ENCODE results near the gene BTK.

Gene BTK

DNA sequence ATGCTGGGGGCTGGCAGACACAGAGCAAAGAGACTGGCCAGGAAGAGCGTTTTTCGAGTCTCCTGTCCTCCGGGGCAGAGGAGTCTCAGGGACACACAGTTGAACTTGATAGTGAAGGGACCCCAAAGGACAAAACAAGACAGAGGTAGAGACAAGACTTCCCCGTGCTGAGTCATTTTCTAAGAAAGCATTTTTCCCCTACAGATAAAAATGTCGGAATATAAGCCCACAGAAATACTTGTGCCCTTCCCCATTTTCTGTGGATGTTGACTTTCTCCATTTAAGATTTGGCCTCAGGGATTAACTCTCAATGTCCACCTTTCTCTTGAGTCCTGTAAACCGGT, 523 bp upstream of the BTK start:
- H4K12ac ChIP-seq (ENCODE audit: low read depth, low read length), result peak overlapping the region; percentile 43
- H3K36me3 ChIP-seq (ENCODE audit: control insufficient read depth in 1 of 2, insufficient read depth in 2 of 2, low read length in 2 of 2), result no peaks in the 10 kb centered on the region
- H3K4me3 ChIP-seq (ENCODE audit: low read depth, low read length), result no peak overlapping the region
- H3K4me1 ChIP-seq (ENCODE audit: control insufficient read depth in 1 of 2, insufficient read depth in 2 of 2, low read length in 2 of 2), result peaks cover 2 to 9% of the 10 kb centered on the region in 2 experiments
- no peak overlapping the region for H2BK120ac ChIP-seq (ENCODE audit: insufficient read depth, low read length, poor library complexity)
- H3K79me1 ChIP-seq (ENCODE audit: low read length), result peaks cover 5% of the 10 kb centered on the region
- H2BK5ac ChIP-seq (ENCODE audit: low read depth, low read length, poor library complexity), result no peak overlapping the region
- no peak overlapping the region for H3K4me2 ChIP-seq (ENCODE audit: low read length)
- no CpG with 5 or more reads among the region's 6 CpGs for WGBS (ENCODE audit: extremely low coverage, insufficient coverage, insufficient read length)
- no peak for DNase-seq
- H3K79me2 ChIP-seq (ENCODE audit: control insufficient read depth, insufficient read depth, low read length, poor library complexity), result peaks cover 6% of the 10 kb centered on the region
- H4K91ac ChIP-seq (ENCODE audit: low read depth, low read length), result no peak overlapping the region
- no peak overlapping the region for H2AK5ac ChIP-seq (ENCODE audit: low read length)
- H3K4ac ChIP-seq (ENCODE audit: low read depth, low read length), result no peak overlapping the region
- H2BK12ac ChIP-seq (ENCODE audit: low read length), result no peak overlapping the region
- H3K23ac ChIP-seq (ENCODE audit: low read length), result no peak overlapping the region
- no peak overlapping the region for H2AFZ ChIP-seq (ENCODE audit: insufficient read depth, low read length, poor library complexity)
- no peaks in the 10 kb centered on the region for H3K27me3 ChIP-seq (ENCODE audit: insufficient read depth, low read length)
- no peaks in the 10 kb centered on the region for H3K9me3 ChIP-seq (ENCODE audit: insufficient read depth, low read depth, low read length)
- H3K14ac ChIP-seq (ENCODE audit: low read length), result no peak overlapping the region
- H4K8ac ChIP-seq (ENCODE audit: low read depth, low read length), result no peak overlapping the region
- peak overlapping the region; percentile 34 for H3K27ac ChIP-seq (ENCODE audit: low read depth, low read length)
- no peak overlapping the region for H3K18ac ChIP-seq (ENCODE audit: low read length)
- no peak overlapping the region for H3K9ac ChIP-seq (ENCODE audit: low read length)

DNA sequence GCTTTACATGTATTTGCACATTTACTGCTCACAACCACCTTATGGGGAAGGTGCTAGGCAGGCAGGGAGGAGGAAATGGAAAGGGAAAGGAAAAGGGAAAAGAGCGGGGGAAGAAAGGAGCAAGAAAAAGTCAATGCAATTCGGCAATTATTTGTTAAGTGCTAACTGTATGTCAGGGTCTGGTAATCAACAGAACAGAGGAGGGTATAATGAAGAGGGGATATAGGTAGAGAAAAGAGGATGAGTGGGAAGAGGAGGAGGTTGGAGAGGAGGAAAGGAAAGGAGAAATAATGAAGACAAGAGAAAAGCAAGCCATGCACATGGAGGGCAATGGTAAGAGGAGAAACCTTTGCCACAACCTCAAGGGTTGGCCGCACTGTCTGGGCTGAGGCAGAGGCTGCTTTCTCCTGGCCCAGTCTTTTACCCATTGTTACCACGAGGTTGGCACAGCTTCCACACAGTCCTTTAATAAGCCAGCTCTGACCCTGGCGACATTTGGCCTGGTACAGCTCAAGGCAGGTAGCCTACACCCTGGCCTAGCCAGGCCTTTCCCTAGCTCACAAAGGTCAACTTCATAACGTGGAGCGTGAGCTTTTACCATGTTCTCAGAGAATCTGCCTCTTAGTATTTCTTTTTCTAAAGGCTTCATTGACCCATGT, 836 bp downstream of the BTK start:
- no CpG with 5 or more reads among the region's 7 CpGs for WGBS (ENCODE audit: extremely low coverage, insufficient coverage, insufficient read length)
- H3K18ac ChIP-seq (ENCODE audit: low read length), result no peak overlapping the region

DNA sequence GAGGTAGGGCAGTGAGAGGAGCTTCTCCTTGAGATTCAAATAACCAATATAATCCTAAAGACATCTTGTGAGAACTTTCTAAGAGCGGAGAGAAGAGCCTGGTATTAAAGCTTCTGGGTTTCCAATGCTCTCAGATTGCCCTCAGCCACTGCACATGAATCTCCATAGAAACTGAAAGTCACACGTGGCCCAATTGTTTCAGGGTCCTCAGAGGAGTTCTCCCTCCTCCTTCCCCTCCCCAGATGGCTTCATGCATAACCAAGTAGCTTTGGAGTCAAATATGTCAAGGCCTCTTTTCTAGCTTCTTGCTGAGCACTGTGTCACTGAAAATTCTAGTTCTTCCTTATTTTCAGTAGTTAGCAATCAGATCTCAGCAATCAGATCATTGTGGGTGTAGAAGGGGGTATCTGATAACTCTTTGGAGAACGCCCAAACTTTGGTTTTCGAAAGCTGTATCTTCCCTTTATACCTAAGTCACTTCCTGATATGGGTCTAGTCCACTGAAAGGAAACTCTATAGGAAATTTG, 2.2 kb downstream of the BTK start:
- Histone ChIP-seq H3K4ac (ENCODE audit: low read depth, low read length) (no peak overlapping the region), H3K9ac (ENCODE audit: low read length) (no peak overlapping the region), H3K9me3 (ENCODE audit: insufficient read depth, low read depth, low read length) (no peaks in the 10 kb centered on the region), H3K36me3 (ENCODE audit: control insufficient read depth in 1 of 2, insufficient read depth in 2 of 2, low read length in 2 of 2) (no peaks in the 10 kb centered on the region), H4K12ac (ENCODE audit: low read depth, low read length) (no peak overlapping the region), H2BK5ac (ENCODE audit: low read depth, low read length, poor library complexity) (no peak overlapping the region), H2AFZ (ENCODE audit: insufficient read depth, low read length, poor library complexity) (no peak overlapping the region), H3K23ac (ENCODE audit: low read length) (no peak overlapping the region), H2BK120ac (ENCODE audit: insufficient read depth, low read length, poor library complexity) (no peak overlapping the region), H3K18ac (ENCODE audit: low read length) (no peak overlapping the region), H3K79me2 (ENCODE audit: control insufficient read depth, insufficient read depth, low read length, poor library complexity) (no peaks in the 10 kb centered on the region), H4K8ac (ENCODE audit: low read depth, low read length) (no peak overlapping the region), H3K4me2 (ENCODE audit: low read length) (no peak overlapping the region), H3K4me1 (ENCODE audit: control insufficient read depth in 1 of 2, insufficient read depth in 2 of 2, low read length in 2 of 2) (peaks cover 0 to 6% of the 10 kb centered on the region in 2 experiments), H2BK12ac (ENCODE audit: low read length) (no peak overlapping the region), H4K91ac (ENCODE audit: low read depth, low read length) (no peak overlapping the region), H2AK5ac (ENCODE audit: low read length) (no peak overlapping the region), H3K14ac (ENCODE audit: low read length) (no peak overlapping the region), H3K27me3 (ENCODE audit: insufficient read depth, low read length) (no peaks in the 10 kb centered on the region), H3K4me3 (ENCODE audit: low read depth, low read length) (no peak overlapping the region), H3K27ac (ENCODE audit: low read depth, low read length) (no peak overlapping the region), H3K79me1 (ENCODE audit: low read length) (no peaks in the 10 kb centered on the region)
- no peak for DNase-seq
- whole genome bisulfite sequencing (ENCODE audit: extremely low coverage, insufficient coverage, insufficient read length), result no CpG with 5 or more reads among the region's 4 CpGs

More for the DNA sequence above, 836 bp downstream of the BTK start:
- H3K36me3 ChIP-seq (ENCODE audit: control insufficient read depth in 1 of 2, insufficient read depth in 2 of 2, low read length in 2 of 2), result no peaks in the 10 kb centered on the region
- H3K4me1 ChIP-seq (ENCODE audit: control insufficient read depth in 1 of 2, insufficient read depth in 2 of 2, low read length in 2 of 2), result peaks cover 0 to 6% of the 10 kb centered on the region in 2 experiments
- no peak overlapping the region for H2BK12ac ChIP-seq (ENCODE audit: low read length)
- no peak overlapping the region for H4K91ac ChIP-seq (ENCODE audit: low read depth, low read length)
- H3K14ac ChIP-seq (ENCODE audit: low read length), result no peak overlapping the region
- H3K9me3 ChIP-seq (ENCODE audit: insufficient read depth, low read depth, low read length), result no peaks in the 10 kb centered on the region
- H3K27ac ChIP-seq (ENCODE audit: low read depth, low read length), result no peak overlapping the region
- H3K4ac ChIP-seq (ENCODE audit: low read depth, low read length), result no peak overlapping the region
- no peak overlapping the region for H2AK5ac ChIP-seq (ENCODE audit: low read length)
- no peak overlapping the region for H4K8ac ChIP-seq (ENCODE audit: low read depth, low read length)
- H2BK120ac ChIP-seq (ENCODE audit: insufficient read depth, low read length, poor library complexity), result no peak overlapping the region
- no peak overlapping the region for H2AFZ ChIP-seq (ENCODE audit: insufficient read depth, low read length, poor library complexity)
- DNase-seq, result no peak
- H3K4me3 ChIP-seq (ENCODE audit: low read depth, low read length), result no peak overlapping the region
- no peak overlapping the region for H3K23ac ChIP-seq (ENCODE audit: low read length)
- H3K79me2 ChIP-seq (ENCODE audit: control insufficient read depth, insufficient read depth, low read length, poor library complexity), result no peaks in the 10 kb centered on the region
- no peak overlapping the region for H3K4me2 ChIP-seq (ENCODE audit: low read length)
- no peaks in the 10 kb centered on the region for H3K27me3 ChIP-seq (ENCODE audit: insufficient read depth, low read length)
- H3K9ac ChIP-seq (ENCODE audit: low read length), result no peak overlapping the region
- no peaks in the 10 kb centered on the region for H3K79me1 ChIP-seq (ENCODE audit: low read length)
- H2BK5ac ChIP-seq (ENCODE audit: low read depth, low read length, poor library complexity), result no peak overlapping the region
- no peak overlapping the region for H4K12ac ChIP-seq (ENCODE audit: low read depth, low read length)

DNA sequence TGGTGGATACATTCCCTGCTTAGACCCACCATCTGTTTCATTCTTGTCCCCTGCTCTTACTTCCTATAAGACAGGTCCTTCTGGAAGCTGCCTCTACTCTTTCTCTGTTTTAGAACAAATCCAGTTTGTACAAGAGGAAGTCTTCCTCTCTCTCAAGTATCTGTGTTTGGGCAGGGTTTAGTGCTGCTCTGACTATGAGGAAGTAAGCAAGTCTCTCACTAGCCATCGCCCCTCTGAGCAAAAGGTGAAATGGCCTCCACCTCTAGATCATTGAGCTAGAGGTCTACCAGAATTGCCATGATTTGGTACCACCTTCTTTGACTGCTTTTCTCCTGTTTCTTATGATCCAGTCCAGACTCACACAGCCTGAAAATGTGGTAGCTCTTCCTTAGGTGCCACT, 8.4 kb downstream of the BTK start:
- Histone ChIP-seq H3K27ac (ENCODE audit: low read depth, low read length) (no peak overlapping the region), H3K4me3 (ENCODE audit: low read depth, low read length) (no peak overlapping the region), H3K79me2 (ENCODE audit: control insufficient read depth, insufficient read depth, low read length, poor library complexity) (no peaks in the 10 kb centered on the region), H4K91ac (ENCODE audit: low read depth, low read length) (no peak overlapping the region), H2AK5ac (ENCODE audit: low read length) (no peak overlapping the region), H3K4ac (ENCODE audit: low read depth, low read length) (no peak overlapping the region), H2AFZ (ENCODE audit: insufficient read depth, low read length, poor library complexity) (no peak overlapping the region), H3K18ac (ENCODE audit: low read length) (no peak overlapping the region), H4K12ac (ENCODE audit: low read depth, low read length) (no peak overlapping the region), H3K23ac (ENCODE audit: low read length) (no peak overlapping the region), H3K9ac (ENCODE audit: low read length) (no peak overlapping the region), H4K8ac (ENCODE audit: low read depth, low read length) (no peak overlapping the region), H3K36me3 (ENCODE audit: control insufficient read depth in 1 of 2, insufficient read depth in 2 of 2, low read length in 2 of 2) (no peaks in the 10 kb centered on the region), H2BK12ac (ENCODE audit: low read length) (no peak overlapping the region), H2BK5ac (ENCODE audit: low read depth, low read length, poor library complexity) (no peak overlapping the region), H3K79me1 (ENCODE audit: low read length) (no peaks in the 10 kb centered on the region), H3K9me3 (ENCODE audit: insufficient read depth, low read depth, low read length) (no peaks in the 10 kb centered on the region), H3K4me1 (ENCODE audit: control insufficient read depth in 1 of 2, insufficient read depth in 2 of 2, low read length in 2 of 2) (no peaks in the 10 kb centered on the region), H3K4me2 (ENCODE audit: low read length) (no peak overlapping the region), H2BK120ac (ENCODE audit: insufficient read depth, low read length, poor library complexity) (no peak overlapping the region), H3K14ac (ENCODE audit: low read length) (no peak overlapping the region), H3K27me3 (ENCODE audit: insufficient read depth, low read length) (no peaks in the 10 kb centered on the region)
- WGBS (ENCODE audit: extremely low coverage, insufficient coverage, insufficient read length), result no CpG with 5 or more reads among the region's 1 CpG
- no peak for DNase-seq
